PFSK-1 (cell line): ENCODE data around the gene MYCBP2.

Experiments used
- FOXP2 ChIP-seq: optimal IDR thresholded peaks from 2 replicates; pipeline ENCODE3; 2011; ENCODE audit warnings: borderline replicate concordance, control low read depth, inconsistent platforms; ENCODE audit not compliant: insufficient read depth; ENCODE audit errors: extremely low read length, extremely low read depth
- POLR2AphosphoS5 ChIP-seq: IDR thresholded peaks from 2 replicates; pipeline ENCODE4 v1.6.1; 2012; ENCODE audit warnings: low read depth, mild to moderate bottlenecking, control low read depth, low read length, moderate library complexity
- REST ChIP-seq, 2 experiments: IDR thresholded peaks; 2 replicates each; pipeline versions ENCODE4 v1.6.1 to v1.8.0; 2011 to 2012; ENCODE audit warnings: low read depth in 2 of 2, low read length in 2 of 2, control low read depth in 1 of 2, inconsistent platforms in 1 of 2, mild to moderate bottlenecking in 1 of 2, moderate library complexity in 1 of 2; ENCODE audit not compliant: insufficient read depth in 1 of 2
- SIN3A ChIP-seq: IDR thresholded peaks from 2 replicates; pipeline ENCODE4 v1.6.1; 2012; ENCODE audit warnings: mild to moderate bottlenecking, low read length, moderate library complexity, borderline replicate concordance; ENCODE audit not compliant: insufficient read depth
- TAF1 ChIP-seq: IDR thresholded peaks from 2 replicates; pipeline ENCODE4 v1.6.1; 2012; ENCODE audit warnings: low read length, control low read depth, borderline replicate concordance; ENCODE audit not compliant: insufficient read depth

Gene MYCBP2

GRCh38 chr13:77001540-77001939 lies 325.4 kb downstream of the MYCBP2 start:
- TF ChIP-seq SIN3A (no peak), FOXP2 (no peak), TAF1 (no peak), POLR2AphosphoS5 (no peak), REST (IDR thresholded peaks at IDR 0.05; ENCODE audit: insufficient read depth in 1 of 2, low read depth in 2 of 2, low read length in 2 of 2) (no peak)

GRCh38 chr13:77000475-77000874 lies 326.4 kb downstream of the MYCBP2 start:
- TF ChIP-seq SIN3A (no peak), FOXP2 (no peak), POLR2AphosphoS5 (no peak), TAF1 (no peak), REST (IDR thresholded peaks at IDR 0.05; ENCODE audit: insufficient read depth in 1 of 2, low read depth in 2 of 2, low read length in 2 of 2) (no peak)
